Neuronal stem cell (in vitro differentiated cells): ENCODE results near the gene WFS1.
A peak's percentile ranks its signal among the peaks of the same experiment; 100 is the strongest.

Experiments used
- DNase-seq: peaks from one replicate; pipeline ENCODE4 v3.0.0-alpha.2; 2013; ENCODE audit warnings: low spot score
- H2AFZ ChIP-seq: one replicate; pipeline ENCODE4 v1.6.1; 2013; ENCODE audit warnings: mild to moderate bottlenecking, low read length, inconsistent platforms
- H2AK5ac ChIP-seq: 2 replicates; pipeline ENCODE4 v1.6.1; 2013; ENCODE audit warnings: low read depth, mild to moderate bottlenecking, inconsistent platforms, low read length, moderate library complexity, mixed read lengths
- H2BK120ac ChIP-seq: 2 replicates; pipeline ENCODE4 v1.6.1; 2013; ENCODE audit warnings: low read depth, mild to moderate bottlenecking, inconsistent platforms, low read length, moderate library complexity, mixed read lengths
- H2BK12ac ChIP-seq: one replicate; pipeline ENCODE4 v1.6.1; 2013; ENCODE audit warnings: low read length, inconsistent platforms
- H2BK15ac ChIP-seq: 2 replicates; pipeline ENCODE4 v1.6.1; 2013; ENCODE audit warnings: mild to moderate bottlenecking, low read length, inconsistent platforms, mixed read lengths
- H2BK5ac ChIP-seq: one replicate; pipeline ENCODE4 v1.6.1; 2013; ENCODE audit warnings: inconsistent platforms, mild to moderate bottlenecking, low read length, moderate library complexity
- H3K14ac ChIP-seq: one replicate; pipeline ENCODE4 v1.6.1; 2013; ENCODE audit warnings: low read length, inconsistent platforms
- H3K18ac ChIP-seq: 2 replicates; pipeline ENCODE4 v1.6.1; 2013; ENCODE audit warnings: low read length, inconsistent platforms
- H3K23ac ChIP-seq: 2 replicates; pipeline ENCODE4 v1.6.1; 2013; ENCODE audit warnings: low read depth, mild to moderate bottlenecking, mixed read lengths, low read length, inconsistent platforms; ENCODE audit not compliant: poor library complexity
- H3K27ac ChIP-seq: replicated peaks from 3 replicates; pipeline ENCODE4 v1.5.1; 2013; ENCODE audit warnings: low read length, inconsistent platforms
- H3K27me3 ChIP-seq, 3 experiments: 2 replicates each; pipeline ENCODE4 v1.6.1; 2013; ENCODE audit warnings: low read length in 3 of 3, mild to moderate bottlenecking in 2 of 3, inconsistent platforms in 1 of 3, low read depth in 1 of 3, mixed read lengths in 1 of 3, moderate library complexity in 1 of 3; ENCODE audit not compliant: control insufficient read depth in 3 of 3, insufficient read depth in 3 of 3
- H3K36me3 ChIP-seq, 2 donors: replicated peaks in 1 of 2; 2 replicates each; pipeline ENCODE4 v1.6.1; 2013; ENCODE audit warnings: low read length in 2 of 2; ENCODE audit not compliant: control insufficient read depth in 2 of 2, insufficient read depth in 2 of 2
- H3K4ac ChIP-seq: 2 replicates; pipeline ENCODE4 v1.6.1; 2013; ENCODE audit warnings: inconsistent platforms, mild to moderate bottlenecking, low read length, moderate library complexity
- H3K4me1 ChIP-seq, 2 donors: 1 replicate in 1 of 2; 2 replicates in 1 of 2; pipeline ENCODE4 v1.6.1; 2013; ENCODE audit warnings: low read length in 2 of 2, low read depth in 1 of 2; ENCODE audit not compliant: control insufficient read depth in 2 of 2, insufficient read depth in 1 of 2
- H3K4me2 ChIP-seq: one replicate; pipeline ENCODE4 v1.6.1; 2013; ENCODE audit warnings: mild to moderate bottlenecking, low read length, inconsistent platforms; ENCODE audit not compliant: insufficient read depth, poor library complexity, severe bottlenecking
- H3K4me3 ChIP-seq, 2 donors: 2 replicates each; pipeline ENCODE4 v1.5.1; 2013; ENCODE audit warnings: low read length in 2 of 2, mild to moderate bottlenecking in 2 of 2, inconsistent platforms in 1 of 2, moderate library complexity in 1 of 2
- H3K79me1 ChIP-seq: one replicate; pipeline ENCODE4 v1.6.1; 2013; ENCODE audit warnings: low read depth, mild to moderate bottlenecking, inconsistent platforms, low read length, moderate library complexity
- H3K9ac ChIP-seq: one replicate; pipeline ENCODE4 v1.6.1; 2013; ENCODE audit warnings: mild to moderate bottlenecking, low read depth, low read length, inconsistent platforms; ENCODE audit not compliant: poor library complexity
- H3K9me3 ChIP-seq, 2 donors: replicated peaks in 1 of 2; 2 replicates each; pipeline versions ENCODE3 to v1.6.1; 2013; ENCODE audit warnings: low read length in 2 of 2, mild to moderate bottlenecking in 2 of 2, inconsistent platforms in 1 of 2, low read depth in 1 of 2, mixed read lengths in 1 of 2, moderate library complexity in 1 of 2; ENCODE audit not compliant: control insufficient read depth in 2 of 2, insufficient read depth in 1 of 2
- H4K8ac ChIP-seq: one replicate; pipeline ENCODE4 v1.6.1; 2013; ENCODE audit warnings: low read depth, mild to moderate bottlenecking, inconsistent platforms, low read length, moderate library complexity
- H4K91ac ChIP-seq: one replicate; pipeline ENCODE4 v1.6.1; 2013; ENCODE audit warnings: low read length, low read depth, mild to moderate bottlenecking, inconsistent platforms; ENCODE audit not compliant: poor library complexity
- WGBS, 2 donors: extraction: QIAGEN DNeasy Blood & Tissue Kit; methylation state at CpG; one replicate each; pipeline ENCODE4 v1.1.7; 2013; ENCODE audit warnings: missing lambda C conversion rate in 2 of 2, mixed read lengths in 1 of 2; ENCODE audit not compliant: insufficient read length in 2 of 2, insufficient replicate concordance in 1 of 2; ENCODE audit errors: extremely low coverage in 2 of 2; 5-methylcytosine and 5-hydroxymethylcytosine counted together

The WFS1 gene

GRCh38 chr4:6222761-6223292 lies 46.8 kb upstream of the WFS1 start:
- Histone ChIP-seq H3K36me3 (no peaks in the 10 kb centered on the region), H3K79me1 (no peaks in the 10 kb centered on the region), H3K4me2 (no peak overlapping the region), H2BK12ac (no peak overlapping the region), H3K4ac (no peak overlapping the region), H3K27me3 (peaks cover 0 to 44% (median 13%) of the 10 kb centered on the region in 3 experiments), H2AK5ac (no peak overlapping the region), H3K9me3 (peaks cover 4 to 5% of the 10 kb centered on the region in 2 donors), H4K91ac (no peak overlapping the region), H2BK120ac (no peak overlapping the region), H3K27ac (no peak overlapping the region), H2AFZ (no peak overlapping the region), H2BK15ac (no peak overlapping the region), H3K4me3 (peak overlapping the region in 1 of 2 donors; percentile 71), H3K9ac (no peak overlapping the region), H3K18ac (no peak overlapping the region), H3K14ac (no peak overlapping the region), H4K8ac (no peak overlapping the region), H3K4me1 (peaks cover 0 to 3% of the 10 kb centered on the region in 2 donors), H2BK5ac (no peak overlapping the region), H3K23ac (no peak overlapping the region)
- peak; percentile 33 for DNase-seq
- WGBS, 2 donors, result no CpG with 5 or more reads among the region's 10 CpGs

- Histone ChIP-seq H2BK15ac (no peak overlapping the region), H3K4ac (no peak overlapping the region), H3K9ac (no peak overlapping the region), H4K8ac (no peak overlapping the region), H3K4me3 (no peak overlapping the region), H3K4me1 (peaks cover 0 to 3% of the 10 kb centered on the region in 2 donors), H2AK5ac (no peak overlapping the region), H2AFZ (no peak overlapping the region), H3K18ac (no peak overlapping the region), H3K14ac (no peak overlapping the region), H3K36me3 (no peaks in the 10 kb centered on the region), H2BK120ac (no peak overlapping the region), H2BK5ac (no peak overlapping the region), H3K4me2 (no peak overlapping the region), H3K79me1 (no peaks in the 10 kb centered on the region), H2BK12ac (no peak overlapping the region), H3K27ac (no peak overlapping the region), H4K91ac (no peak overlapping the region), H3K27me3 (peaks cover 0 to 42% (median 13%) of the 10 kb centered on the region in 3 experiments), H3K23ac (no peak overlapping the region), H3K9me3 (peaks cover 4 to 5% of the 10 kb centered on the region in 2 donors)
- no CpG with 5 or more reads among the region's 3 CpGs for WGBS, 2 donors
- no peak for DNase-seq
Observed at GRCh38 chr4:6224735-6225134, 44.9 kb upstream of the WFS1 start.

DNA sequence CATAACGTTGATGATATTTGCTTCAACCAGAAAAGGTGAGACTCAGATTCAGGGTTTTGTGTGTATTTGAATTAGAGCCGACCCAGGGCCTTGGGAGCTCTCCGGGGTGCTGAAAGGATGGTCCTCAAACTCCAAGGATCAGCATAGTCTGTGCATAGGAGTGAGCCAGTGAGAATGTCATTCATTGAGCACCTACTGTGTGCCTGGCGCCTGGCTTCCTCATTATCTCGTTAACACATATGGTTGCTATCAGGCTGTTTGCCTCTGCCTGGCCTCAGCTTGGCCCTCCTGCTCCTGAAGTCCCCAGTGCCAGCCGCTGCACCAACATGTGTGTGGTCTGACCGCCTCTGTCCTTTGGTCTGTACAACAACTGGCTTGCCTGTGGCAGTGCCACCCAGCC lies 44.2 kb upstream of the WFS1 start:
- DNase-seq, result peak; percentile 58
- peaks cover 0 to 3% of the 10 kb centered on the region in 2 donors for H3K4me1 ChIP-seq
- no peak overlapping the region for H2AFZ ChIP-seq
- no peak overlapping the region for H3K4ac ChIP-seq
- H2BK5ac ChIP-seq, result no peak overlapping the region
- H3K27me3 ChIP-seq, result peaks cover 0 to 40% (median 13%) of the 10 kb centered on the region in 3 experiments
- no peaks in the 10 kb centered on the region for H3K79me1 ChIP-seq
- no peak overlapping the region for H3K18ac ChIP-seq
- H3K9me3 ChIP-seq, result peaks cover 4 to 5% of the 10 kb centered on the region in 2 donors
- H3K4me3 ChIP-seq, result no peak overlapping the region
- H3K36me3 ChIP-seq, result no peaks in the 10 kb centered on the region
- no peak overlapping the region for H4K91ac ChIP-seq
- no peak overlapping the region for H2AK5ac ChIP-seq
- H4K8ac ChIP-seq, result no peak overlapping the region
- no peak overlapping the region for H3K9ac ChIP-seq
- WGBS, 2 donors, result no CpG with 5 or more reads among the region's 7 CpGs
- no peak overlapping the region for H3K14ac ChIP-seq
- no peak overlapping the region for H3K4me2 ChIP-seq
- H2BK120ac ChIP-seq, result no peak overlapping the region
- no peak overlapping the region for H2BK12ac ChIP-seq
- no peak overlapping the region for H3K27ac ChIP-seq
- H3K23ac ChIP-seq, result no peak overlapping the region
- no peak overlapping the region for H2BK15ac ChIP-seq

DNA sequence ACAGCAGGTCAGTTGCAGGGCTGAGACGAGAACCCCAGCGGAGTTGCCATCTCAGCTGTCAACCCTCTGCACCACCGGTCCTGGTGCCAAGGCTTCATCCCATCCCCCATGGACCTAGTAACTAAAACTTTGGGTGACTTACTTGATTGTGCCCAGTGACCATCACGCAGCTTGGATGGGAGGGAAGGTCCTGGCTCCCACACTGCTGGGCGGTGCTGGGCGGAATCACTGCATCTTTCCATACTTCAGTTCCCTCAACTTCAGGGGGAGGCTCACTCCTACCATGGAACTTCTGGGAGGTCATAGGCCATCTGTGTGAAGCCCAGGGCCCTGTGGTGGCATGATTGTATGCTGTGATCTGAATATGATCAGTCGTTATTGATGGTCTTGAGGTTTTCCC lies 43.1 kb upstream of the WFS1 start:
- H4K8ac ChIP-seq, result no peak overlapping the region
- H3K79me1 ChIP-seq, result no peaks in the 10 kb centered on the region
- H2BK12ac ChIP-seq, result no peak overlapping the region

More for the DNA sequence above, 43.1 kb upstream of the WFS1 start:
- H3K36me3 ChIP-seq, result no peaks in the 10 kb centered on the region
- no peak overlapping the region for H3K9ac ChIP-seq
- H2AK5ac ChIP-seq, result no peak overlapping the region
- H3K4me3 ChIP-seq, result no peak overlapping the region
- no peak overlapping the region for H3K18ac ChIP-seq
- H2BK15ac ChIP-seq, result no peak overlapping the region
- no peak overlapping the region for H3K23ac ChIP-seq
- H3K9me3 ChIP-seq, result peaks cover 4 to 5% of the 10 kb centered on the region in 2 donors
- no peak for DNase-seq
- no peak overlapping the region for H3K14ac ChIP-seq
- H3K4me1 ChIP-seq, result no peaks in the 10 kb centered on the region
- no peak overlapping the region for H4K91ac ChIP-seq
- no peak overlapping the region for H3K4me2 ChIP-seq
- peaks cover 0 to 30% (median 6%) of the 10 kb centered on the region in 3 experiments for H3K27me3 ChIP-seq
- H3K4ac ChIP-seq, result no peak overlapping the region
- H2BK120ac ChIP-seq, result no peak overlapping the region
- H2AFZ ChIP-seq, result no peak overlapping the region
- no CpG with 5 or more reads among the region's 7 CpGs for WGBS, 2 donors
- H3K27ac ChIP-seq, result no peak overlapping the region
- no peak overlapping the region for H2BK5ac ChIP-seq
